Fibroblast of skin of left quadriceps (primary cell): ENCODE results near the gene ZBTB6.

Experiments
- DNase-seq, 2 experiments: peaks; one replicate each; pipeline ENCODE4 v3.0.0-alpha.2; 2013; ENCODE audit warnings: low read depth in 2 of 2

The ZBTB6 gene, protein sequence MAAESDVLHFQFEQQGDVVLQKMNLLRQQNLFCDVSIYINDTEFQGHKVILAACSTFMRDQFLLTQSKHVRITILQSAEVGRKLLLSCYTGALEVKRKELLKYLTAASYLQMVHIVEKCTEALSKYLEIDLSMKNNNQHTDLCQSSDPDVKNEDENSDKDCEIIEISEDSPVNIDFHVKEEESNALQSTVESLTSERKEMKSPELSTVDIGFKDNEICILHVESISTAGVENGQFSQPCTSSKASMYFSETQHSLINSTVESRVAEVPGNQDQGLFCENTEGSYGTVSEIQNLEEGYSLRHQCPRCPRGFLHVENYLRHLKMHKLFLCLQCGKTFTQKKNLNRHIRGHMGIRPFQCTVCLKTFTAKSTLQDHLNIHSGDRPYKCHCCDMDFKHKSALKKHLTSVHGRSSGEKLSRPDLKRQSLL

GRCh38 chr9:122912964-122913673 is at the start of gene ZBTB6:
Gene ZBTB6 (minus strand): TSS chr9:122913323. CDS start chr9:122912072, 1,251 bp downstream.
- DNase-seq: peak; percentile 66 to 67

DNA sequence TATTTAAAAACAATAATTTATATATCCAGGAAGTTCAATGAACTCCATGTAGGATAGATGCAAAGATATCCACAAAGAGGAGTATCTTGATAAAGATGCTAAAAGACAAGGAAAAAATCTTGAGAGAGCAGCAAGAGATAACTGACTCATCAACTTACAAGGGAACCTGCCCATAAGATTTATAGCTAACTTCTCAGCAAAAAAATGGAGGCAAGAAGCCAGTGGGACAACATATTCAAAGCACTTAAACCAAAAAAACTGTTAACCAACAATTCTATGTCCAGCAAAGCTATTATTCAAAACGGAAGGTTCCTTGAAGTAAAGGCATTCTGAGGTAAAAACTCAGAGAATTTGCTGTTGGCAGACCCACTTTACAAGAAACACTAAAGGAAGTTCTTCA is 48.0 kb upstream of the ZBTB6 start:
- no peak for DNase-seq

DNA sequence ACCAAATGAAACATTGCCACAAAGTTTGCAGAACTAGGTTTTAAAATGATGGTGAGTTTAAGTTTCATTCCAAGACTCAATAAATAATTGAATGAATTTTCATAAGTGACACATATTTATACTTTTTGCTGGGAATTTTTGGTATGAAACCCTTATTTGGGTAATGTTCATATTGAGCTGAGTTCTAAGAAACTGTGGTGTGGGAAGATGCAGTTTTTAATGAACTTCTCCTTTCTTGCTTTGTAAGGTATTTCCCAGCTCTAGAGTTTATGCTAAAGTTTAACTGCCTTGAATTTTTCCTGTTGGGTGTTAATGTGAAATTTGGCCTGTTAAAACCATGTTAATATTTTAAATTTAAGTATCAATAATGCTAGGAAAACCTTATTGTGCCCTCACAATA is 42.8 kb upstream of the ZBTB6 start:
- no peak for DNase-seq

- no peak for DNase-seq
Measured at GRCh38 chr9:122954253-122954691, 41.1 kb upstream of the ZBTB6 start.

DNA sequence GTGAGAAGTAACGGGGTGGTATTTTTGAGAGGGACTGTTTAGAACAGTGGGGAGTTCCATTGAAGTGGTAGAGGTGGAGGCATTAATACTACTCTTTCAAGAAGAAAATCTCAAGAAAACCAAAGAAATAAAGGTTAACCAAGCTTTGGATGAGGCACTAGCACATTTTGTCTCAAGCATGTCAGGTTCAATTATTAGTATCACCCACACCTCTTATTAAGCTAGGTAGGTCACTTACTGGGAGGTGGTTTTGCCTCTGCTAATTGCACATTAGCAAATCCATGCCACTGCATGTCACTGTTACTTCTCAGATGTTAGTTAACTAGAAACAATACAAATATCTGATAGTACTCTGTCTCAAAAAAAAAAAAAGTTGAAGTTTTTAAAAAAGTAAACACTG is 37.9 kb upstream of the ZBTB6 start:
- DNase-seq: no peak

DNA sequence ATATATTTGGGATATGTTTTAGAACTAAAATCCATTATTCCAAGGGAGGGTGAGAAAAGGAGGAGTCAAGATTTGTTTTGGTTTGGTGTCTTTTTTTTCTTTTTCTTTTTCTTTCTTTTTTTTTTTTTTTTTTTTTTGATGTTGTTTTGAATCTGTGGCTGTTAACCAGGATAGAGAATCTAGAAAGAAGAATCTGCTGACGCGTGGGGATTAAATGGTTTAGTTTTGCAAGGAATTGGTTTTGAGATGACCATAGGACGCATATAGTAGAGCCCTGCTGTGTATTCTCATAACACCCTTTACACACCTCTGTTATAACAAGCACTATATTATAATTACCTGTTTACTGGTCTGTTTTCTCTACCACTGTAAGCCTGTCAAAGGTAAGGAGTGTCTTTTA is 37.1 kb upstream of the ZBTB6 start:
- no peak for DNase-seq

DNA sequence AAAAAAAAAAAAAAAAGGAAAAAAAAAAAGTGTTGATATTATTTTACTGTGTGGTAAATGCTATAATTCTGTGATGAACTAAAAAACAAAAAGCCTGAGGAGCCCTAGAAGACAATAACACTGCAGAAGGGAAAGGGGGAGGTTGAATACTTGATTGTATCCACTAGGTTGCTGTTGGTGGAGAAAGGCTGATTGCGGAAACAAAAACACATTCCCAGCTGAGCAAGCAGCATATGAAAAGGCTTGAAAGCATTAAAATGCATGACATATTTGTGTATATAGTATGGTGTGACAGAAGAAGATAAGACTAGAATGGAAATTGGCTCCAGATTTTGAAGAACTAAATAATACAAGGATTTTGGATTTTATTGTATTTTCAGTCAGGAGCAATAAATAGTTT is 36.6 kb upstream of the ZBTB6 start:
- no peak for DNase-seq

- DNase-seq: no peak
Measured at GRCh38 chr9:122948313-122948712, 35.2 kb upstream of the ZBTB6 start.

- DNase-seq: no peak
Measured at GRCh38 chr9:122946461-122947005, 33.4 kb upstream of the ZBTB6 start.

DNA sequence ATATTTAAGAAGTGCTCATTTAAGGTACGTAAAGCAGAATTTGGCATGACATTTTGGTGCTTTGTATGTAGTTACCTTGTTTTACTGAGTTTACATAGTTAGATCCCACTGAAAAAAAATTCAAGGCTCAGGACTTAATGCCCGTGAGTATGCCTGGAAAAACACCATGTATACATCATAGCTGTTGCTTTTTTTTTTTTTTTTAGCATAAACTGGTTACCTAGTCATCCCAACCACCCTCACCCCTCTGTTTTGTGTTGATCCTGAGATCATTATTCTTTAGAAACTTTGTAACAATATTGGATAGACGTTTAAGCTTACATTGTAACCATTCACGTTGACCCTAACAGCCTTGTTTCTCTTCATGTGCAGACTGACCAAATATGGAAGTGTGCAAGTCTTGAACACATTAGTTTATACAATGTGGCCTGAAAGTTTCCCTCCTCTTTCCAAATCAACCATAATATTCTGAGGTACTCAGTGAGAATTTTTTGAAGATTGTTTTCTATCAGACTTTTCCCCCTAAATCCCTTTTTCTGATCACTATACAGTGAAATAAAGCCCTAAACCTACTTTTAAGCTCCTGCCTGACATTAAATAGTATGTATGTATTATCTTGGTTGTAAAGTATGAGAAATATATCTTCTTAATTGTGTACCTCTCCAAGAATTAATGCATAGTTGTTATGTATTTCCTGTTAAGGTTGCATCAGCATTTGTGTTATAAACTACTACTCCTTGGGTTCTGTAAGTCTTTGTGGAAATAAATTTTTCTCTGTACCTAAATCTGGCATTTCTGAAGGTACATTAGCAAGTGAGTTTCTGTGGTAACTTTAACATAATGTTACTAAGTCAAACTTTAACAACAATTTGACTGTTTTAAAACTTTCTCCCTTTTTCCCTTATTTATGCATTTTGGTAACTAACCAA is 32.1 kb upstream of the ZBTB6 start:
- no peak for DNase-seq

DNA sequence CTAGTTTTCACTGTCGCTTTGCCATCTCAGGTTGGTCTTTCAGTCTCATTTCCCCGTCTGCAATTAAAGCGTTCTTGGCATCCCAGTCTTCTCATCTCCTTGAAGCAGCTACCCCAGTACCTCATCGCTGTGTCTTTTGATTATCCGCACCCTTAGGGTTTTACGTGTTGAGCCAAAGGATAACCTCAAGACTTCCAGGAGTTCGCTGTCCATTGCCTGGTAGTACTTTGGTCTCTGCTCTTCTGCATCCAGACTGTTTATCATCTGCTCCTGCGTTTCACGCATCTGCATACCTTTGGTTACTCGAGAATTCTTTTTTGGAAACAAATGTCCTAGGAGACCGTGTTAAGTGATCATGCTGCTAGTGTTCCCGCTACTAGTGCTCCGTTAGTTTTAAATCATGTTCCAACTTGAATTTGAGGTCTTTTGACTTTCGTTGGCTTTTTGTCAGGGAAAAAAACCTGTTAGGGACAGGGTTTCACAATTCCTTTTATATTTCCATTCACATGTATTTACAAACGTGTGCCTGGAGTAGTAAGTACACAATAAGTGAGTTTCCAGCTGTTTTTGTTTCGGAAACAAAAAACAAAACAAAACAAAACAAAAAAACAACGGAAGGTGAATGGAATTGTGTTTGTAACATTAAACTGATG is 28.6 kb upstream of the ZBTB6 start:
- DNase-seq: no peak

DNA sequence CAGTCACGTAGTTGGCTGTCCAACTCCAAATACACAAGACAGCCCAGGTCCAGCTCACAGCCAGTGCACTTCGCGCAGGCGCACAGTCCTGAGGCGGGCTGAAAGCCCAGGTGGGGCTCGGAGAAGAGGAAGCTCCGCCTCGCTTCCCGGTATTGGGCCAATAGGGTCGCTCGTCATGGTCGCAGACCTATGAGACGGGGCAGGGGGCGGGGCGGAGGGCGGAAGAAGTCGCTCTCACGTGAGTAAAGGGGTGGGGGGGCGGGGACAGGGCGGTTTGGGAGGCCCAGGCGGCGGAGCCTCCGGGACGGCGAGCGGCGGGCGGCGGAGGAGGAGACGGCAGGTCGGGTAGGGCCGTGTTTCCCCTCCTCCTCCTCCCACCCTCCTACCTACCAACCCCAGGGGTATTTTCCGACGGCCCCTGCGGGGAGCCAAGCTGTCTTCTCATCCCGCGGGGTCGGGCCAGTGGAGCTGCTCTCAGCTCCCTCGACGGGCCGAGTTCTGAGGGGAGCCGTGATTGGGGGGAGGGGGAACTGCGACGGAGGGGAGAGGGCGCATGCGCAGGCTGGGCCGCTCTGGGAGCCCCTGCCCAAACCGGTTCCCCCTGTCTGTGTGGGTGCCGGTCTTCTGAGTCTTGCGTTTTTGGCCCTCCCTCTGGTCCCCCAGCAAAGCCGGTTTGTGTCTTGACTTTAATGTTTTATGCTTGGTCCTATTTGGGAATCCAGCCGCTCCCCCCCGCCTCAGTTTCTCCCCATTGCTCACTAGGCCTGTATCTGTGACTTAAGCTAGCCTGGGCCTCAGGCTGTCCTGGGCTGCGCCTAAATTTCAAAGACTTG is 27.8 kb upstream of the ZBTB6 start, which contains the start of gene RABGAP1:
TSS of gene RABGAP1 (plus strand) at position 272 of the 833 bp plus-strand sequence. CDS start 16,040 bp downstream, outside the sequence.
- peak; percentile 96 for DNase-seq

DNA sequence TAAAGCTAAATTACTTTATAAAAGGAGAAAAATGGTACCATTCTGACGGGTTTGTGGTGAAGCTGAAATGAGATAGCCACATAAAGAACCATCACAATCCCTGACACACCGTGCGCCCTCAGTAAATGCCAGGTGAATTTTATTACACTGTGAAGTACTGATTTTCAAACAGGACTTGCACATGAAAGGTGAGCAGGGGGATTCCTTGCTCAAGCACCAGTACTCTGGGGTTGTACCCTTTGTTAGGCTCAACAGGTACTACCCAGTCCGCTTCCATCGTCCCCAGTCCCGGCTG is 27.3 kb upstream of the ZBTB6 start:
- no peak for DNase-seq

DNA sequence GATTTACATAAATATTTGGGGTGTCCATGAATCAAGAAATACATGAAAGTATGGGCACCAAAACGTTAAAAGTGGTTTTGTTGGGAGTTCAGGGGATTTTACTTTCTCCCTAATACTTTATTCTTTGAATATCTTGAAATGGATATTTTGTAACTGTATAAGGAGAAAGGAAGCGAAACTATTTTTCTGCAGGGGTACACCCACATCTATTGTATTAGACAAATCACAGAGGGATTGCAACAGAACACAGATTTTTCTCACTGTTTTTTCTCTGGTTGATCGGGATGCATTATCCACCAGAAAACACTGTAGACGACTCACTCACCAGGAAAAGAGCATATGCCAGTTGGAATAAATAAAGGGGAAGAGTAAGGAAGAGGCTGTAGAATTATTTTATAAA is 26.5 kb upstream of the ZBTB6 start:
- DNase-seq: no peak

DNA sequence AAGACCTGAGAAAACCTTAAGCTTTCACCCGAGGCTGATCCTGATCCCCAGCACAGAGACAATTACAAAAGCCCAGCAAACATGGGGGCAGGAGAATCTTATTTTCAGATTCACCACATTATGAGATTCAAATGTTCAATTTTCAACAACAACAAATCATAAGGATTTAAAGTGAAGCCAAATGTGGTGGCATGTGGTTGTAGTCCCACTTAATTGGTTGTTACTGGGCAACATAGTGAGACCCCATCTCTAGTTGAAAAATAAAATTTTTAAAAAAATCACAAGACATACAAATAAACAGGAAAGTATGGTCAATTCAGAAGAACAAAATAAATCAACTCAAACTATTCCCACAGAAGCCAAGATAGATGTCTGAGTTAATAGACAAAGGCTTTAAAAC is 23.8 kb upstream of the ZBTB6 start:
- no peak for DNase-seq

DNA sequence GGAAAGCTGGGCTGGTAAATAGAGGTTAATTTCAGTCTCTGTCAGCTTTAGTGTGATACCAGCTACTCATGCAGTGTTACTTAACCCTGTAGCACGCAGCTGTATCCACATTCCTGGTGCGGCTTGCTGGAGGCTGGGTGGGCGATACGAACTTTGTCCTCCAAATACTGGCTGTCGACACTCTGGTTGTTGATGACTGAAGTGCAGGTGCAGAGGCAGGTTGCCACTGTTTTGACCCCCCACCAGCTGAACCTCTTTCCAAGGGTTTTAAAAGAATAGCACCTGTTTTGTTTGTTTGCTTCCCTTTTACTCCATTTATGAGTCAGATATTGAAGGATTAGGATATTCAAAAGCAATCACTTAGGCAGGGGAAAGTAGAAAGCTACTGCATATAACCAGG is 23.3 kb upstream of the ZBTB6 start:
- no peak for DNase-seq

- peak; percentile 78 to 79 for DNase-seq
Measured at GRCh38 chr9:122931226-122932121, 18.4 kb upstream of the ZBTB6 start, which contains the start of gene ZBTB26. Gene ZBTB26 (minus strand): TSS chr9:122931512. CDS start chr9:122919934, 11,578 bp downstream.

DNA sequence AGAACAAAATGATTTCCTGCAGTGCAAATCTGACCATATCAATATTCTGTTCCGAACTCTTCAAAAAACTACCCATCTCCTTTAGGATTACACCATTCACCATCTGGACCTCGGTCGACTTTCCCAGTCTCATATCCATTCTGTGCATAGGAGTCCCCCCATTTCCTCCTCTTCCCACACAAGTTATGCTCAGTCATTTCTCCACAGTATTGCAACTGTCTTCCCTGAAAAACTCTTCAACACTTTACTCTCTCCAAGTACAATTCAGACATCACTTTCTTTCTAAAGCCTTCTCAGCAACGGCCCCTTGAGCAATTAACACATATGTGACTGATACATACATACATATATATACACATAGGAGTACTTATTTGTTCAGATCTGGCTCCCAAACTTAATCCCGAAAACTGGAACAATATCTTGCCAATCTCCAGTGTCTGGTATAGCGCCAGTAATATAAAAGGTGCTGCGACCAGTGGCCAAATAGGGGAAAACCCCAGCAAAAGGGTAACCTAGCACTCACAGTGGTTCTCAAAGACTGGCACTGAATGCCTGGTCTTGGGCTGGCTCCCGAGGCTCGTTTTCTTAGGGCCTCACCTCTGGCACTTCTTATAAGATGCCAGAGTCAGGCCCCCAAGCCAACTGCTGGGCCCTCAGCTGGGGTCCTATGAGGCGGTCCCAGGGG is 17.6 kb upstream of the ZBTB6 start:
- no peak for DNase-seq
